Brain microvascular endothelial cell (primary cell): Measurements from ENCODE around the gene PROC.

Experiments
- DNase-seq: peaks from one replicate; pipeline ENCODE4 v3.0.0-alpha.2; 2020
- H3K27ac ChIP-seq: fragments of 250-450 bp; sonication (Bioruptor Pico); 2 replicates; pipeline ENCODE4 v1.5.1; 2020; ENCODE audit warnings: mild to moderate bottlenecking, moderate library complexity
- H3K27me3 ChIP-seq: fragments of 250-450 bp; sonication (Bioruptor Pico); replicated peaks from 2 replicates; pipeline ENCODE4 v1.5.1; 2020; ENCODE audit warnings: mild to moderate bottlenecking
- H3K36me3 ChIP-seq: fragments of 250-450 bp; sonication (Bioruptor Pico); replicated peaks from 2 replicates; pipeline ENCODE4 v1.5.1; 2020; ENCODE audit warnings: mild to moderate bottlenecking
- H3K4me3 ChIP-seq: 2 replicates; pipeline ENCODE4 v1.5.1; 2011; ENCODE audit warnings: low read depth, mild to moderate bottlenecking, control low read depth, low read length, moderate library complexity
- in situ Hi-C: cut with HindIII; loops from 2 replicates; pipeline ENCODE4 v1.10.0; 2017; ENCODE audit warnings: low sequenced_read_pairs, low pct_ligation_motif_present
- TF ChIP-seq, protein P1 (sequence below): IDR thresholded peaks from 2 replicates; pipeline ENCODE4 v1.5.1; 2011; ENCODE audit warnings: low read depth, mild to moderate bottlenecking, moderate library complexity, low read length, control low read depth, inconsistent platforms; ENCODE audit errors: missing control alignments

The PROC gene

DNA sequence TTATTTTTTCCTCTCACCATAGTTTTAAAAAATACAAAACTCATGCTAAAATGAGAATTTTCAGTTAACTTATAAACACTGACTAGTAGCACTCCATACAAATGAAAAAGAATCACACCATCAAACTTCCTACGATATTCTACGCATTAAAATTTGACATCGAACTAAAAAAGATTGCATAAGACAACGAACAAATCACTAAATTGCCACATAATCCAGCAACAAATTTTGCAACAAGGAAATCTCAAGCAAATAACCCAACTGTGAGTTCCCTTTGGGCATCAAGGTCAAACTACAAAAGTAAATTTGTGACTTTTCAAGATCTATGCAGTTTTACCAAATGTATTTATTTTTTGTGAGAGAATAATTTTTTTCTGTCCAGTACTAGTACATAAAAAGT is 32.0 kb upstream of the PROC start:
- TF ChIP-seq, protein P1, sequence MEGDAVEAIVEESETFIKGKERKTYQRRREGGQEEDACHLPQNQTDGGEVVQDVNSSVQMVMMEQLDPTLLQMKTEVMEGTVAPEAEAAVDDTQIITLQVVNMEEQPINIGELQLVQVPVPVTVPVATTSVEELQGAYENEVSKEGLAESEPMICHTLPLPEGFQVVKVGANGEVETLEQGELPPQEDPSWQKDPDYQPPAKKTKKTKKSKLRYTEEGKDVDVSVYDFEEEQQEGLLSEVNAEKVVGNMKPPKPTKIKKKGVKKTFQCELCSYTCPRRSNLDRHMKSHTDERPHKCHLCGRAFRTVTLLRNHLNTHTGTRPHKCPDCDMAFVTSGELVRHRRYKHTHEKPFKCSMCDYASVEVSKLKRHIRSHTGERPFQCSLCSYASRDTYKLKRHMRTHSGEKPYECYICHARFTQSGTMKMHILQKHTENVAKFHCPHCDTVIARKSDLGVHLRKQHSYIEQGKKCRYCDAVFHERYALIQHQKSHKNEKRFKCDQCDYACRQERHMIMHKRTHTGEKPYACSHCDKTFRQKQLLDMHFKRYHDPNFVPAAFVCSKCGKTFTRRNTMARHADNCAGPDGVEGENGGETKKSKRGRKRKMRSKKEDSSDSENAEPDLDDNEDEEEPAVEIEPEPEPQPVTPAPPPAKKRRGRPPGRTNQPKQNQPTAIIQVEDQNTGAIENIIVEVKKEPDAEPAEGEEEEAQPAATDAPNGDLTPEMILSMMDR, result no peak
- DNase-seq, result no peak
- no peak overlapping the region for H3K27ac ChIP-seq
- H3K4me3 ChIP-seq, result no peak overlapping the region
- in situ Hi-C loops, result no loop called here
- H3K36me3 ChIP-seq, result no peaks in the 10 kb centered on the region
- no peaks in the 10 kb centered on the region for H3K27me3 ChIP-seq

DNA sequence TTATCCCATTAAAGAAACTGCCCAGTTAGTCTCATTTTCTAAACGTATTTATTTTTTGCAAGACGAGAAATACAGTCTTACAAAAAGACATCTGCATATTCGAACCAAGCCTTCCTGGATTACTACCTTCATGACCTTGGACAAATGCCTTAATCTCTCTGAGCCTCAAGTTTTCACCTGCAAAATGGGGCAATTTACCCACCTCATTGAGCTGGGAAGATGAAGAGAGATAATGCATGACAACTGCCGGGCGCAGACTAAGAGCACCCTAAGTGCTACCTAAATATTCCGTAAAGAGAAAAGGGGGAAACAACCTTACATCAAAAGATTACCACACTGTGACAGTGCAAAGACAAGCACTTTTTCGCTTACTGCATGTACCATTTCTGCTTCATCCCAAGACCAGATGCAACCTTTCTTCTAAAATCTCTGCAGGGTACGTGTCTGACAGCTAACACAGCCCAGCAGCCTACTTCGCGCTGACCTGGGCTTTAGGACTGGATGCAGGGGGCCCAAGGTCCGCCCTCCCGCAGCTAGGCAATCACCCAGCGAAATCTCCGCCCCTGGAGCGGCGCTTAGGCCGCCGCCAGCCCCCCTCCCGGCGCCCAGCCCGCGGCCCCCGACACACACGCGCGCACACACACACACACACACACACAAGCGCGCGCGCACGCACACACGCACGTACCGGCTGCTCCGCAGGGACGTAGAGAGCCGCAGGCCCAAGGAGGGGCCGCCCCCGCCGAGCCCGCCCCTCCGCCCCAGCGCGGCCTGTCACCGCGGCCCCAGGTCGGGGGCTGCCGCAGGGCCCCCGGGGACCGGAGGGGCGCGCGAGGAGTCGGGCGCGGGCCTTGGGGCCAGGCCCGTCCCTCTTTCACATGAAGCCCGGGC is 31.2 kb upstream of the PROC start:
- Histone ChIP-seq H3K27me3 (no peaks in the 10 kb centered on the region), H3K36me3 (no peaks in the 10 kb centered on the region), H3K4me3 (peak overlapping the region; percentile 80), H3K27ac (peak overlapping the region; percentile 96)
- in situ Hi-C loops, result no loop called here
- TF ChIP-seq, protein P1, result no peak
- peak; percentile 66 for DNase-seq

DNA sequence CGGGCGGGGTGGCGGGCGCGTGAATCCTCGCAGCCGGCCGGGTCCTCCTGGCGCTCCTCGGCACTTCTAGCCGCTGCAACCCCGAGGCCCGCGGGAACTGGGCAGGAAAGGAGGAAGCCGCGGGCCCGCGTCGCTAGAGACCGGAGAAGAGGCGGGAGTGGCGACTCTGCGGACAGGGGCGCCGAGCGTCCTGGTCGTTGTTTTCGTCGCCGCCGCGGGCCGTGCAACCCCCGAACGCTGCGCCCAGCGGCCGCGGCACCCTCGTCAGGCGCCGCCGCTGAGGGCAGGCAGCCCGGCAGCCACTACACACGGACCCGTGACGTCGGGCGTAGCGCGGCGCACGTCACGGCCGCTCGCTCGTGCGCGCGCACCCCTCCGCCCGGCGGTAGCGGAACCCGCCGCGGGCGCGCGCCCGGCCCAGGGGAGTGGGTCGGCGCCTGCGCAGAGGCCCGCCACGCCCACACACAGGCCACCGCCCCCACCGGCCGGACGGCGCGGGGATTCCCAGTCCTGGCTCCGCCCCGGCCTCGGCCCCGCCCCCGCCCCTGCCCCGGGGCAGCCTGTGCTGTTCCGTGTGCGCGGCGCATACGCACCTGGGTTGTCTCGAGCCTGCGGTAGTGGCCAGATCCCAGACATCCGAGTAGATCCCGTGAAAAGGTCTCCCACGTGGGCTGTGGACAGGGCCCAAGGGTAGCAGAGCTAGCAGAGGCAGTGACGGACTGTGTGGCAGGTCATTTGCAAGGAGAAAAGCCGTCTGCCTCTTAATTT is 30.4 kb upstream of the PROC start, which contains the start of gene MAP3K2:
Gene MAP3K2 (minus strand): TSS at position 321 of the 768 bp plus-strand sequence. CDS start 44,846 bp downstream, outside the sequence.
- peak within 1 kb of the TSS; percentile 96 for H3K27ac ChIP-seq
- no peaks in the 10 kb centered on the region for H3K36me3 ChIP-seq
- no peaks in the 10 kb centered on the region for H3K27me3 ChIP-seq
- DNase-seq, result peak; percentile 68
- TF ChIP-seq, protein P1, result no peak
- peak within 1 kb of the TSS; percentile 80 for H3K4me3 ChIP-seq
- in situ Hi-C loops, result no loop called here

DNA sequence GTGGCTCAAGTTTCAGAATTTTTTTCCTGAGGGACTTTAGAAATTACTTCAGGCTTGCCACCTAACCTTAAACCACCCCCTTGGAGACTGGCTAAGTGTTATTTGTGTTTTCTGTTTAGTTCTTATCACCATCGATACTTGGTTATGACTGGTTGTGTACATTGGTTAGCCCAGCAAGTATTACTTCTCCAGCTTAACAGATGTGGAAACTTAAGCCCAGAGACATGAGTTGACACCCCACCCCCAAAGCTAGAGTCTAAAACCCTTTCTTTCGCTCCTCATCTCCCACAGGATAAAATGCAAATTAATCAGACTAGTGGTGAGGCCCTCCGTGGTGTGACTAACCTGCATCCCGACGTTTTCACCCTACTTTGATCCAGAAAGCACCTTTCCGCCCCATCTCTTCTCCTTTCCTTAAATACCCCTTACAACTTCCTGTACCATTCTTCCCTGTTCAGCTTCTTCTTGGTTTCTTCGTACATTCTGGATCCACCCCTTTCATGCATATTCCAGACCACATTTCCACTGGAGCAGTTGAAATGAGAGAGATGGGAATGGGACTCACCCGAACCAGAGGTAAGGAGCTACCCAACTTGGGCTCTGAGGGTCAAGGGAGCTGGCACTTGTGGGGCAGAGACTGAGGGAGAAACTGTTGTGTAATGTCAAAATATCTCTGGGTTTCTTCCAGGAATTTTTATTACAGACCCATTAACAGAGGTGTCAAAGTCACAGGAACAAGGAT is 29.6 kb upstream of the PROC start:
- TF ChIP-seq, protein P1, result no peak
- no peaks in the 10 kb centered on the region for H3K36me3 ChIP-seq
- peak overlapping the region; percentile 67 for H3K4me3 ChIP-seq
- H3K27me3 ChIP-seq, result no peaks in the 10 kb centered on the region
- in situ Hi-C loops, result no loop called here
- DNase-seq, result no peak
- peak overlapping the region; percentile 74 for H3K27ac ChIP-seq

DNA sequence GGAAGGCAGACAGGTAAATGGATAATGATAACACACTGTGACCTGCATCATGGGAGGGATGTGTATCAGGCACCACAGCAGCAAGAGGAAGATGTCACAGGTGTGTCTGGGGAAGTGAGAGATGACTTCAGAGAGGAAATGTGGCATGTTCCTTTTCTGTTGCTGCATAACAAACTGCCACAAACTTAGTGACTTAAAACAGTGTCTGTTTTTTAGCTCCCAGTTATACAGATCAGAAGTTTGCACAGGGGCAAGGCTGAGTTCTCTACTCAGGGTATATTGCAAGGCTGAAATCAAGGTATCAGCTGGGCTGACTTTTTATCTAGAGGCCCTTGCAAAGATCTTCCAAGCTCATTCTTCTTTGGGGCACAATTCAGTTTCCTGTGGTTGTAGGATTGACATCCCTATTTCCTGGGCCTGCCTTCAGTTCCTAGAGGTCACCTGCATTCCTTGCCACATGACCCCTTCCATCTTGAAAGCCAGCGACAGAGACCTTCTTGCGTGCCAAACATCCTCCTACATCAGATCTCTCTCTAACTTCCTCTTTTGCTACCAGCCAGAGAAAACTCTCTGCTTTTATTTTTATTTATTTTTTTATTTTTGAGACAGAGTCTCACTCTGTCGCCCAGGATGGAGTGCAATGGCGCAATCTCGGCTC is 28.3 kb upstream of the PROC start:
- Histone ChIP-seq H3K36me3 (no peaks in the 10 kb centered on the region), H3K27ac (no peak overlapping the region), H3K4me3 (no peak overlapping the region), H3K27me3 (no peaks in the 10 kb centered on the region)
- DNase-seq, result no peak
- in situ Hi-C loops, result no loop called here
- TF ChIP-seq, protein P1, result no peak
